Ovary (tissue), 9 donors: ENCODE measurements around the gene KNCN. TPM values are rescaled to one million over a fixed set of nuclear protein-coding genes. Genes with fewer than 3 reads are reported as not detected.

ENCODE experiments used
- DNase-seq, 5 donors: peaks; one replicate each; pipeline ENCODE4 v3.0.0-alpha.2; 2019 to 2020
- H3K27ac ChIP-seq, 2 donors: fragments of 200-600 bp; one replicate each; pipeline versions ENCODE4 v1.5.1 to v1.8.0; 2019 to 2022
- H3K27me3 ChIP-seq: fragments of 200-600 bp; one replicate; pipeline ENCODE4 v1.8.0; 2022
- H3K36me3 ChIP-seq: fragments of 200-600 bp; sonication (generic); one replicate; pipeline ENCODE4 v1.5.1; 2019
- H3K4me1 ChIP-seq: one replicate; pipeline ENCODE4 v1.8.1; 2013; ENCODE audit warnings: mild to moderate bottlenecking, moderate library complexity; ENCODE audit not compliant: insufficient read depth
- H3K4me3 ChIP-seq: fragments of 200-600 bp; sonication (generic); one replicate; pipeline ENCODE4 v1.5.1; 2017
- H3K9me3 ChIP-seq, 2 donors: fragments of 200-600 bp in 1 of 2; sonication (generic) in 1 of 2; one replicate each; pipeline versions ENCODE4 v1.5.1 to v1.8.1; 2013 to 2019; ENCODE audit warnings: mild to moderate bottlenecking in 1 of 2, moderate library complexity in 1 of 2
- CTCF ChIP-seq, 3 donors: fragments of 450-650 bp in 2 of 3; fragments of 200-600 bp in 1 of 3; IDR thresholded peaks; one replicate each; pipeline versions ENCODE4 v1.5.1 to v1.8.0; 2016 to 2022; ENCODE audit warnings: antibody characterized with exemption in 3 of 3, mild to moderate bottlenecking in 1 of 3
- EP300 ChIP-seq: sonication (generic); formaldehyde crosslinking; IDR thresholded peaks from one replicate; pipeline ENCODE4 v1.6.1; 2017; ENCODE audit warnings: antibody characterized with exemption
- POLR2A ChIP-seq: fragments of 450-650 bp; IDR thresholded peaks from one replicate; pipeline ENCODE4 v1.6.1; 2017; ENCODE audit warnings: antibody characterized with exemption, mild to moderate bottlenecking, moderate library complexity
- WGBS, 3 donors: extraction: QIAGEN DNeasy Blood & Tissue Kit in 1 of 3; methylation state at CpG; one replicate each; pipeline versions ENCODE4 v1.1.5 to v1.1.7; 2013 to 2017; 5-methylcytosine and 5-hydroxymethylcytosine counted together
- intact Hi-C, 4 donors: fragments of 100-400 bp; cut with DNase I; formaldehyde crosslinking; loops; one replicate each; pipeline versions ENCODE4 v1.11.0 to v1.15.1; 2022 to 2023
- polyA plus RNA-seq, 2 donors: library from polyadenylated mRNA; stranded (reverse); fragments of 200-250 nt in 1 of 2; fragments of 350-450 nt in 1 of 2; fragmentation: Illumina TruSeq in 1 of 2; extraction: RNeasy Lipid Tissue Mini Kit (QIAGEN cat#74804) in 1 of 2; gene quantifications; one replicate each; pipeline ENCODE4 v1.2.3, GENCODE V29; 2013 to 2014
- total RNA-seq, 7 donors: library from RNA; depleted of rRNA in 2 of 7; stranded (reverse); fragments of >200 nt in 2 of 7; fragmentation: NEBNext Ultra II Directional in 3 of 7; extraction: Animal tissue kit (Norgen Biotek cat#: 25700) in 3 of 7; gene quantifications; one replicate each; pipeline versions ENCODE4 v1.1.0 to v1.2.4, GENCODE V29; 2016 to 2023
- donor health status: DM: no; HTN: no; CAD: no; lungs with moderate emphysema.
- donor health status: DM: no; HTN: no; CAD: no.
- donor health status: Bipolar disorder and iron deficiency.
- donor health status: DM: yes; HTN: yes; CAD: no.
- donor health status: DM: no; HTN: no; CAD: no.
- donor health status: DM: yes; HTN: yes; CAD: no.

KNCN gene
- total and polyA plus RNA-seq, 9 donors = 0.08 TPM; not detected in 8

- H3K27me3 ChIP-seq = no peaks in the 10 kb centered on the region
- WGBS, 3 donors = 33 to 48% (median 44%) methylated on average over 14 of the region's 14 CpGs
- intact Hi-C loops = loop anchor here in 2 of 4 donors (2.0 to 5.0 kb wide), 3 partner anchors 49 to 119 kb away; no protein-coding TSS in a partner anchor
Observed at GRCh38 chr1:46526691-46527291, 24.7 kb downstream of the KNCN start.

GRCh38 chr1:46526013-46526690 is 25.3 kb downstream of the KNCN start:
- no peaks in the 10 kb centered on the region for H3K4me1 ChIP-seq
- H3K36me3 ChIP-seq = no peaks in the 10 kb centered on the region
- no peak overlapping the region for H3K4me3 ChIP-seq
- H3K27me3 ChIP-seq = no peaks in the 10 kb centered on the region
- no peaks in the 10 kb centered on the region for H3K9me3 ChIP-seq
- no peak for DNase-seq
- no peak overlapping the region for H3K27ac ChIP-seq
- TF ChIP-seq EP300 = no peak
- no peak for TF ChIP-seq CTCF (IDR thresholded peaks at IDR 0.05)
- TF ChIP-seq POLR2A = no peak
- intact Hi-C loops = loop anchor here in 2 of 4 donors (2.0 to 5.0 kb wide), 3 partner anchors 49 to 119 kb away; no protein-coding TSS in a partner anchor
- WGBS, 3 donors = 53 to 59% (median 53%) methylated on average over 17 of the region's 17 CpGs

More at GRCh38 chr1:46526691-46527291, 24.7 kb downstream of the KNCN start:
- no peaks in the 10 kb centered on the region for H3K9me3 ChIP-seq
- no peak for TF ChIP-seq CTCF (IDR thresholded peaks at IDR 0.05)
- TF ChIP-seq EP300 = no peak
- TF ChIP-seq POLR2A = no peak
- H3K4me1 ChIP-seq = no peaks in the 10 kb centered on the region
- DNase-seq = no peak
- no peaks in the 10 kb centered on the region for H3K36me3 ChIP-seq
- no peak overlapping the region for H3K4me3 ChIP-seq
- H3K27ac ChIP-seq = no peak overlapping the region

- no peaks in the 10 kb centered on the region for H3K9me3 ChIP-seq
- 71 to 80% (median 72%) methylated on average over 13 of the region's 13 CpGs for WGBS, 3 donors
- no peaks in the 10 kb centered on the region for H3K36me3 ChIP-seq
- H3K4me1 ChIP-seq = no peaks in the 10 kb centered on the region
- TF ChIP-seq CTCF (IDR thresholded peaks at IDR 0.05) (no peak), EP300 (no peak), POLR2A (no peak)
- intact Hi-C loops = loop anchor here in 2 of 4 donors (5.0 kb wide), 2 partner anchors 48 to 118 kb away; no protein-coding TSS in a partner anchor
- H3K4me3 ChIP-seq = no peak overlapping the region
- no peak for DNase-seq
- no peaks in the 10 kb centered on the region for H3K27me3 ChIP-seq
- H3K27ac ChIP-seq = no peak overlapping the region
Observed at GRCh38 chr1:46525253-46525983, 26.0 kb downstream of the KNCN start.

GRCh38 chr1:46524843-46525242 is 26.6 kb downstream of the KNCN start:
- Histone ChIP-seq H3K9me3 (no peaks in the 10 kb centered on the region), H3K4me3 (no peak overlapping the region), H3K27ac (no peak overlapping the region), H3K36me3 (no peaks in the 10 kb centered on the region), H3K4me1 (no peaks in the 10 kb centered on the region), H3K27me3 (no peaks in the 10 kb centered on the region)
- 79 to 84% (median 82%) methylated on average over 5 of the region's 5 CpGs for WGBS, 3 donors
- no peak for DNase-seq
- intact Hi-C loops = loop anchor here in 2 of 4 donors (5.0 kb wide), 2 partner anchors 48 to 118 kb away; no protein-coding TSS in a partner anchor
- TF ChIP-seq EP300 (no peak), POLR2A (no peak), CTCF (IDR thresholded peaks at IDR 0.05) (no peak)
